ENCODE measurements around the gene DAAM1.

- TF ChIP-seq CTCF (IDR thresholded peaks at IDR 0.05 in 8 of 11, conservative IDR thresholded peaks at IDR 0.05 in 3 of 11) (no peak), POLR2A (IDR thresholded peaks at IDR 0.05) (no peak), POLR2AphosphoS5 (IDR thresholded peaks at IDR 0.05) (no peak)
Observed at GRCh38 chr14:59225281-59225680, 36.8 kb downstream of the DAAM1 start.

Data from spleen (tissue), 7 donors.